Stimulated activated naive CD4-positive, alpha-beta T cell treated with Interleukin-2 at 50 U/mL for 16 hours (primary cell): ENCODE data around the gene TNFSF12.
A peak's percentile ranks its signal among the peaks of the same experiment; 100 is the strongest.

ENCODE experiments used
- DNase-seq: peaks from one replicate; lab custom pipeline; 2025; lab: John Stamatoyannopoulos, UW

The TNFSF12 gene

GRCh38 chr17:7570351-7570750 lies 21.5 kb downstream of the TNFSF12 start:
- DNase-seq: no peak

DNA sequence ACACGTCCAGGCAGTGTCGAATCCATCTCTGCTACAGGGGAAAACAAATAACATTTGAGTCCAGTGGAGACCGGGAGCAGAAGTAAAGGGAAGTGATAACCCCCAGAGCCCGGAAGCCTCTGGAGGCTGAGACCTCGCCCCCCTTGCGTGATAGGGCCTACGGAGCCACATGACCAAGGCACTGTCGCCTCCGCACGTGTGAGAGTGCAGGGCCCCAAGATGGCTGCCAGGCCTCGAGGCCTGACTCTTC lies 23.4 kb downstream of the TNFSF12 start:
- no peak for DNase-seq

GRCh38 chr17:7572588-7573323 lies 23.9 kb downstream of the TNFSF12 start:
- DNase-seq: peak; percentile 99

DNA sequence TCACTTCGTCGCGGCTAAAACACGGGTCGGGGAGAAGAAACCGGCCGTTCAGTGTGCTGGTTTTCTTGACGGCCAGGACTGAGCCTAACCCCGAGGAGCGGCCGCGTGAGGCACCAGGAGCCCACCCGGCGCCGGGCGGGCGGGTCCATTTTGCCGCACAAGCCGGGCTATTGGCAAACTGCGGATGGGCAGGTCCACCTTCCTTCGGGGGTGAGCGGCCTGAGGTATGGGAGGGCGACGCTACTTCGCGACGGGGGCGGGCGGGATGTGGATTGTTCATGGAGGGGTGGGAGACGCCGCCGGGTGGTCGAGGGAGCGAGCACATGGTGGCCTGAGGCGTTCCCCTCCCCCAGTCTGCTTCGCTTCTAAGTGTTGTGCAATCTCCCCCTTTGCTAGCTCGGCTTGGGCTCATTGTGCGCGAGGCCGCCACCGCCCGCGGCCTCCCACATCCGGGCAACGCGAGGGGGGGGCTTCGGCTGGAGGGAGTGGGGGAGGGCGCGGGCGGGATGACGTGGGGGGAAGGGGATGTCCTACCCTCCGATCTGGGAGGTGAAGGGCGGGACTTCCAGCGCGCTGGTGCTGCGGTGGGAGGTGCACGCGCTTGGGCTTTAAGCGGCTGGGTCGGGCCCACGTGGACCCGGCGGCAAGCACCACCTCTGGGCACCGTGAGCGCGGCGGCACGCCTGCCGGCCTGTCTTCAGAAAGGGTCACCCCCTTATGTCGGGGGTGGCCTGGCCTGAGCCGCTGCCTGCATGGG lies 24.6 kb downstream of the TNFSF12 start:
- peak; percentile 91 for DNase-seq

GRCh38 chr17:7574176-7574953 lies 25.5 kb downstream of the TNFSF12 start:
- DNase-seq: no peak

GRCh38 chr17:7575481-7575883 lies 26.6 kb downstream of the TNFSF12 start:
- DNase-seq: no peak

GRCh38 chr17:7575959-7576358 lies 27.1 kb downstream of the TNFSF12 start:
- no peak for DNase-seq

DNA sequence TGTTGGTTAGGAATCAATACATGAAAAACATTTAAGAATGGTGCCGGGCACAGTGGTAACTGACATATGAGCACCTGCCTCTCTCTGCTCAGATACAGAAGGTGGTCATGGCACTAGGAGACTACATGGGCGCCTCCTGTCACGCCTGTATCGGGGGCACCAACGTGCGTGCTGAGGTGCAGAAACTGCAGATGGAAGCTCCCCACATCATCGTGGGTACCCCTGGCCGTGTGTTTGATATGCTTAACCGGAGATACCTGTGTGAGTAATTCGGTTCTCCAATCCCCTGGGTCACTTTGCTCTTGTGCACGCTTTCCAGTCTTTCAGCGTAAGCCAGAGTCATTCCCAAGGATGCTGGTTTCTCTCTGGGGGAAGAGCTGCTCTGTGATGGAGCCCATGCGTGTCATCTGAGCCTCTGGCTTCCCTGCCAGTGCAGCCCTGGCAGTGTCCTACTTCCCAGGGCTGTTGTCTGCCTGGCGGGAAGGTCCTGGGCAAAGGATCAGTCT lies 27.6 kb downstream of the TNFSF12 start:
- no peak for DNase-seq

DNA sequence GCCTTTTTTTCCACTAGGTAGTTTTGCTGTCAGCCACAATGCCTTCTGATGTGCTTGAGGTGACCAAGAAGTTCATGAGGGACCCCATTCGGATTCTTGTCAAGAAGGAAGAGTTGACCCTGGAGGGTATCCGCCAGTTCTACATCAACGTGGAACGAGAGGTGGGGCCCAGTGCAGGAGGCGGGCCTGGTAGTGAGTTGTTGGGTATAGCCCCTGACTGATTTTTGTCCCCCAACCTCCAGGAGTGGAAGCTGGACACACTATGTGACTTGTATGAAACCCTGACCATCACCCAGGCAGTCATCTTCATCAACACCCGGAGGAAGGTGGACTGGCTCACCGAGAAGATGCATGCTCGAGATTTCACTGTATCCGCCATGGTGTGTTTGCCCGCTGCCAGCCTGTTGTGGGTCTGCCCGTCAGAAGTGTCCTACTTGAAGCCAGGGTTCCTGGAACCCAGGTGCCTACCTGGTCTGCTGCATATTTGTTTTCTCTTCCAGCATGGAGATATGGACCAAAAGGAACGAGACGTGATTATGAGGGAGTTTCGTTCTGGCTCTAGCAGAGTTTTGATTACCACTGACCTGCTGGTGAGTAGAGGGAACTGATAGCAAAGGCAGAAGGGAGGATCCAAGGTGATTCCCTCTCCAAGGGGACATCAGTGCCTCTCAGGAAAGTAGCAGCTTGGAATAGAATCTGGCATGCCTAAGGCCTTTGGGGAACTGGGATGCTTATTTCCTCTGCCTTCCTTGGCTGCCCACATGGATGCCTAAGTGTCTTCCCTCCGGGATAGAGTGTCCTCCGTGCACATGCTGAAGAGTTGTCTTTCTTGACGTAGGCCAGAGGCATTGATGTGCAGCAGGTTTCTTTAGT lies 28.7 kb downstream of the TNFSF12 start:
- DNase-seq: no peak

- peak; percentile 77 for DNase-seq
Observed at GRCh38 chr17:7579001-7579833, 30.4 kb downstream of the TNFSF12 start, which contains the start of gene CD68. Gene CD68, plus strand, starts transcription at chr17:7579638. Its CDS starts 40 bp downstream, at chr17:7579678.

DNA sequence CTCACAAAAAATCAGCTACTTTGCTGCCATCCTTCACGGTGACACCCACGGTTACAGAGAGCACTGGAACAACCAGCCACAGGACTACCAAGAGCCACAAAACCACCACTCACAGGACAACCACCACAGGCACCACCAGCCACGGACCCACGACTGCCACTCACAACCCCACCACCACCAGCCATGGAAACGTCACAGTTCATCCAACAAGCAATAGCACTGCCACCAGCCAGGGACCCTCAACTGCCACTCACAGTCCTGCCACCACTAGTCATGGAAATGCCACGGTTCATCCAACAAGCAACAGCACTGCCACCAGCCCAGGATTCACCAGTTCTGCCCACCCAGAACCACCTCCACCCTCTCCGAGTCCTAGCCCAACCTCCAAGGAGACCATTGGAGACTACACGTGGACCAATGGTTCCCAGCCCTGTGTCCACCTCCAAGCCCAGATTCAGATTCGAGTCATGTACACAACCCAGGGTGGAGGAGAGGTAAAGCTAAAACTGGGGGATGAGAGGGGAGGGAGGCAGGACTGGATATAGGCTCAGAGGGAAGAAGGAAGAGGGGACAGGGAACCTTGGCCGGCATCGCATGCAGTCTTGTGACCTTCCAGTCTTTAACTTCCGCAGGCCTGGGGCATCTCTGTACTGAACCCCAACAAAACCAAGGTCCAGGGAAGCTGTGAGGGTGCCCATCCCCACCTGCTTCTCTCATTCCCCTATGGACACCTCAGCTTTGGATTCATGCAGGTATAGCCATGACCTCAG lies 31.2 kb downstream of the TNFSF12 start:
- no peak for DNase-seq

- DNase-seq: no peak
Observed at GRCh38 chr17:7580604-7581575, 32.0 kb downstream of the TNFSF12 start.

DNA sequence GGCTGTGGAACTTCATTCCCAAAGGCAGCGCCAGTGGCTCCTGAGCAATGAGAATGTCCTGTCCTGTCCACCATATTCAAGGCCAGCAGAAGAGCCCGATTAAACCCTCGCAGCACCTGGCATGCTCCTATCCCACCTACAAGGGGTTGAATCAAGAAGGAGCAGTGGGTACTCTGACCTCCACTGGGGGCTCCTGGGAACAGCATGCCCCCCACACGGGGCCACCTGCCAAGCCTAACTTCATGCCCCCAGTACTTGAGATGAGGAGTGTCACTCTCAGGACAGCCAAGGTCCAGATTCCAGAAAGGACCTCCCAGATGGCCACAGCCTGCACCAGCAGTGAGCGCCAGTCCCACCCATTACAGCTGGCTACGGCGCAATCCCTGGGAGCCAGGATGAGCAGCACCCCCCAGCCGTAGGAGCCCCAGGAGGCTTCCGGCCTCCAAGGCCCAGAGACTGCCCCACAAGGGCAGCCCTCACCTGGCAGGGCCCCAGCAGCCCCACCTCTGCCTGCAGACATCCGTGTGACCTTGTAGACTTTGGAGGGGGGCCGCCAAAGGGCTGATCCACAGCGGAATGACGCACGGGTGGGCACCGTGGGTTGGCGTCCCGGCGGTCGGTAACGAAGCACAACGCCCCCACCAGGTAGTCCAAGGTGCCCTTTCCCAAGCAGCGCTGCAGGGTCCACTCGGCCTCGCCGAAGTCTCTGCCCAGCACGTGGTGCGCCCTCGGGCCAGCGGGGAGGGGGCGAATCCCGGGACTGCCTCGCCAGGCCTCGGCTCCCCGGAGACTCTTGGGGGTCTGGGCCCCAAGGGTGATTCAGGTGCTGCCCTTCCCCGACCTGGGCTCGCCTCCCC lies 33.8 kb downstream of the TNFSF12 start:
- DNase-seq: no peak

DNA sequence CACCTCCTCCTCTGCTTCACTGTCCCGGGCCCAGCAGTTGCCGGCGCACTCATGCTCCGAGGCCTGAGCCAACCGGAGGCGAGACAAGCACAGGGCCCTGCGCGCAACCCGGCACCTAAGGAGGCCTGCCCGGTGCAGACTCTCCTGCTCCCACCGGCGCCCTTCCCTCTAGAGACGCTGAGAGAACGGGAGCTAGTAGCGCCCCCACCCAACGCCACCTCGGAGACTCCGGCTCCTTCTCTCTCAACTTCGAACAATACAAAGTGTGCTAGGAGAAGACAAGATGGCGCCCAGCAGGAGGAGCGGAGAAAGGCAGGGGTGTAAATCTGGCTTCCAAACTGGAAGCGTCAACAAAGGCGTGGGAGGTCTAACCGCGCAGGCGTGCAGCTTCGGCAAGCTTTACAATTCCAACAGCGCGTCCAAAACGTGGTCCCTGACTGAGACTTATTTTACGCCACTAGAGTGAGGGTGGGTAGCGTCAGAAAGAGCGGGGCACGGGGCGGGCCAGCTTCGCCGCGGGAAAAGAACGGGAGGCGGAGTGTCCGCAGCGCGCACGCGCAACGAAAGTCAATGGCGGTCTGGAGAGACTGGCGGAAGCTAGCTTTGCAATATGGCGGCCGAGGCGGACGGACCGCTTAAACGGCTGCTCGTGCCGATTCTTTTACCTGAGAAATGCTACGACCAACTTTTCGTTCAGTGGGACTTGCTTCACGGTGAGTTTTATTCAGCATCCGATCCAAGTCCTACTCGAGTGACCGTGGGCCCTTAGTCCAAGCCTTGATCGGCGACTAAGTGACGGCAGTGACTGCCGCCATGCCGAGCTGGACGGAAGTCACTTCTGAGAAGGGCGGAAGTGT lies 34.6 kb downstream of the TNFSF12 start, which contains the start of gene MPDU1:
Gene MPDU1, plus strand, starts transcription at position 600 of the 857 bp plus-strand sequence. Its CDS starts 11 bp downstream, at position 611.
- DNase-seq: peak; percentile 94

GRCh38 chr17:7586673-7587419 lies 38.0 kb downstream of the TNFSF12 start:
- no peak for DNase-seq
